A673 (cell line): ENCODE data around the gene AKAP6. TPM values are rescaled to one million over a fixed set of nuclear protein-coding genes. Genes with fewer than 3 reads are reported as not detected.

Experiments used
- BruUV-seq: library from RNA; stranded (reverse); fragments of 400-500 nt; replicated peaks from 2 replicates; lab custom pipeline; 2021; lab: Mats Ljungman, UMichigan
- CTCF ChIA-PET: fragments of 300-600 bp; sonication (Branson Sonifier 250); formaldehyde crosslinking; loops from one replicate; lab custom pipeline; 2022; ENCODE audit warnings: antibody characterized with exemption; lab: Charles Lee
- POLR2A ChIA-PET: fragments of 300-600 bp; sonication (Branson Sonifier 250); formaldehyde crosslinking; loops from one replicate; lab custom pipeline; 2022; ENCODE audit warnings: antibody characterized with exemption; ENCODE audit not compliant: low non-redundant PET; lab: Charles Lee
- DNase-seq: peaks from one replicate; pipeline ENCODE4 v3.0.0-alpha.2; 2015; ENCODE audit warnings: low spot score
- H3K27ac ChIP-seq: fragments of 200-600 bp; sonication (generic); 2 replicates; pipeline ENCODE4 v1.5.1; 2016; ENCODE audit warnings: mixed run types, low read depth, mild to moderate bottlenecking, mixed read lengths, antibody characterized with exemption, low read length; ENCODE audit not compliant: poor library complexity, severe bottlenecking
- H3K27me3 ChIP-seq: fragments of 200-600 bp; sonication (generic); replicated peaks from 2 replicates; pipeline ENCODE4 v1.6.1; 2017; ENCODE audit warnings: mixed run types, low read depth, mild to moderate bottlenecking, mixed read lengths, antibody characterized with exemption, low read length; ENCODE audit not compliant: insufficient read depth, poor library complexity
- H3K36me3 ChIP-seq: fragments of 200-600 bp; sonication (generic); 2 replicates; pipeline ENCODE4 v1.6.1; 2016; ENCODE audit warnings: mixed run types, mild to moderate bottlenecking, mixed read lengths, antibody characterized with exemption, low read length; ENCODE audit not compliant: insufficient read depth, poor library complexity, severe bottlenecking
- H3K4me1 ChIP-seq: fragments of 200-600 bp; sonication (generic); 2 replicates; pipeline ENCODE4 v1.6.1; 2017; ENCODE audit warnings: mixed run types, mild to moderate bottlenecking, mixed read lengths, antibody characterized with exemption, low read length; ENCODE audit not compliant: insufficient read depth, poor library complexity, severe bottlenecking
- H3K4me3 ChIP-seq: fragments of 200-600 bp; sonication (generic); 2 replicates; pipeline ENCODE4 v1.5.1; 2016; ENCODE audit warnings: low read depth, mixed run types, mild to moderate bottlenecking, mixed read lengths, low read length; ENCODE audit not compliant: poor library complexity, severe bottlenecking
- H3K9me3 ChIP-seq: fragments of 200-600 bp; sonication (generic); 2 replicates; pipeline ENCODE4 v1.6.1; 2016; ENCODE audit warnings: mixed run types, low read depth, mild to moderate bottlenecking, mixed read lengths, antibody characterized with exemption, low read length; ENCODE audit not compliant: poor library complexity, severe bottlenecking
- EZH2 ChIP-seq: fragments of 200-600 bp; sonication (generic); IDR thresholded peaks from 2 replicates; pipeline ENCODE4 v1.6.1; 2017; ENCODE audit warnings: borderline replicate concordance, low read depth, mild to moderate bottlenecking, mixed read lengths, antibody characterized with exemption, low read length; ENCODE audit not compliant: poor library complexity, severe bottlenecking
- intact Hi-C: fragments of 100-400 bp; cut with micrococcal nuclease; formaldehyde crosslinking; loops from one replicate; pipeline ENCODE4 v1.10.0; 2022; ENCODE audit not compliant: unreplicated experiment
- total RNA-seq: library from RNA; stranded (reverse); gene quantifications from 2 replicates; pipeline ENCODE4 v1.2.3, GENCODE V29; 2021
- TF ChIP-seq, protein P1 (sequence below): fragments of 300-800, 200-600 bp; sonication (generic); conservative IDR thresholded peaks from 2 replicates; pipeline ENCODE4 v1.5.1; 2017; ENCODE audit warnings: low read depth, mild to moderate bottlenecking, antibody characterized with exemption, low read length, moderate library complexity, mixed read lengths

Gene AKAP6
- total RNA-seq, 1 experiment from 2014 or later: 0.73 TPM

GRCh38 chr14:32304296-32304695, 24.8 kb upstream of the AKAP6 start:
- intact Hi-C loops: no loop called here
- H3K36me3 ChIP-seq: no peaks in the 10 kb centered on the region
- DNase-seq: no peak
- no peaks in the 10 kb centered on the region for H3K4me1 ChIP-seq
- BruUV-seq: no TSS peak
- H3K4me3 ChIP-seq: no peak overlapping the region
- CTCF ChIA-PET: no interaction called here
- H3K27me3 ChIP-seq: no peaks in the 10 kb centered on the region
- TF ChIP-seq, protein P1, sequence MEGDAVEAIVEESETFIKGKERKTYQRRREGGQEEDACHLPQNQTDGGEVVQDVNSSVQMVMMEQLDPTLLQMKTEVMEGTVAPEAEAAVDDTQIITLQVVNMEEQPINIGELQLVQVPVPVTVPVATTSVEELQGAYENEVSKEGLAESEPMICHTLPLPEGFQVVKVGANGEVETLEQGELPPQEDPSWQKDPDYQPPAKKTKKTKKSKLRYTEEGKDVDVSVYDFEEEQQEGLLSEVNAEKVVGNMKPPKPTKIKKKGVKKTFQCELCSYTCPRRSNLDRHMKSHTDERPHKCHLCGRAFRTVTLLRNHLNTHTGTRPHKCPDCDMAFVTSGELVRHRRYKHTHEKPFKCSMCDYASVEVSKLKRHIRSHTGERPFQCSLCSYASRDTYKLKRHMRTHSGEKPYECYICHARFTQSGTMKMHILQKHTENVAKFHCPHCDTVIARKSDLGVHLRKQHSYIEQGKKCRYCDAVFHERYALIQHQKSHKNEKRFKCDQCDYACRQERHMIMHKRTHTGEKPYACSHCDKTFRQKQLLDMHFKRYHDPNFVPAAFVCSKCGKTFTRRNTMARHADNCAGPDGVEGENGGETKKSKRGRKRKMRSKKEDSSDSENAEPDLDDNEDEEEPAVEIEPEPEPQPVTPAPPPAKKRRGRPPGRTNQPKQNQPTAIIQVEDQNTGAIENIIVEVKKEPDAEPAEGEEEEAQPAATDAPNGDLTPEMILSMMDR: no peak
- TF ChIP-seq EZH2: no peak
- H3K27ac ChIP-seq: no peak overlapping the region
- no peaks in the 10 kb centered on the region for H3K9me3 ChIP-seq
- POLR2A ChIA-PET: no interaction called here

DNA sequence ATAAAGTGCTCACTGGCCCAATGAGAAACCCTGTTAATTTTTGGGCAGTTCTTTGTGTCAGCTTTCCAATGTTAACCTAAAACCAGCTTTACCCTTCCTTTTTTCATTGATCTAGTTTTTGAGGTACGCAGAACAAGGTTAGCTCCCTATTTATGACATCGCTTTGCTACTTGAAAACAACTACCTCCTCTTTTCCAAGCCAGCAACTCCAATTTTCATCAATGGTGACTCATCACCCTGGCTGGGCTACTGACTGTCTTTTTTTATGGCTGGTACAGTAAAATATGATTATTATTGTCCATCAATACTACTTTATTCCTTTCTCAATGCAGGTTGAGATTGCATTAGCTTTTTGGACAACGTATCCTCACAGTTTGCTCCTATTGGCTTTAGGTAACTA, 22.5 kb upstream of the AKAP6 start:
- no peak for DNase-seq
- no TSS peak for BruUV-seq
- Histone ChIP-seq H3K27ac (no peak overlapping the region), H3K4me1 (no peaks in the 10 kb centered on the region), H3K36me3 (no peaks in the 10 kb centered on the region), H3K27me3 (no peaks in the 10 kb centered on the region), H3K4me3 (no peak overlapping the region), H3K9me3 (no peaks in the 10 kb centered on the region)
- intact Hi-C loops: no loop called here
- ChIA-PET POLR2A (no interaction called here), CTCF (no interaction called here)
- no peak for TF ChIP-seq EZH2
- TF ChIP-seq, protein P1: no peak

DNA sequence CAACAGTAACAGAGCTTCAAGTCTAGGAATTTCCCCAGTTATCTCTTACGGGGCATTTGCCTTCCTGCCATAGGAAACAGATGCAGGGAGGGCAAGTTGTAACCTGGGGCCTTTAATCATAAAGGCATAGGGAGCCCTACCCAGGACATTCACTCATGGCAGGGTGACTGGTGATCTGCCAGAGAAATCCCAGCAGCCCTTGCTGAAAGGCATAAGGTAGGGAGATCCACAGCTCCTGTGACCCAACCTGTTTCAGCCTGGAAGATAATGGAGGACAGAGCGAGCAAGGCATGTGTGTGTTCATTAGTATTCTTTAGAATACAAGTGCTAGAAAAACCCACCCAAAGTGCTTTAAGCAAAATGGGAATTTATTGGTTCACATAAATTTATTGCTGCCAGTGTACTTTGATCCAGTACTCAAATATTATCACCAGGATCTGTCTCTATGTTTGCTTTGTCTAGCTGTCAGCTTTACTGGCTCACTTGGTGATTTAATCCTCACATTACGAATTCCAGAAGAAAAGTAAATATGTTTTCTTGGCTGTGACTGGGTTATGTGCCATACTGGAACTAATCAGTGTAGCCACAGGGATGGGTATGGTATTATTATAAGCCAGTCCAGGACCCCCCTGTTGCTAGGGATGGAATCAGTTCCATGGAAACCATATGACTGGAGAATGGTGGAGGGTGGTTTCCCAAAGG, 21.1 kb upstream of the AKAP6 start:
- ChIA-PET CTCF (no interaction called here), POLR2A (no interaction called here)
- intact Hi-C loops: no loop called here
- DNase-seq: no peak
- Histone ChIP-seq H3K9me3 (no peaks in the 10 kb centered on the region), H3K4me3 (no peak overlapping the region), H3K27me3 (no peaks in the 10 kb centered on the region), H3K36me3 (no peaks in the 10 kb centered on the region), H3K4me1 (no peaks in the 10 kb centered on the region), H3K27ac (no peak overlapping the region)
- no TSS peak for BruUV-seq
- no peak for TF ChIP-seq EZH2
- TF ChIP-seq, protein P1: no peak
